Hematopoietic multipotent progenitor cell treated with erythropoietin and hydrocortisone succinate and interleukin-3 and kit ligand, for 6 days (in vitro differentiated cells): ENCODE data around the gene ZFYVE21.
"Not testable (repeated sequence)": the region's sequence is repeated elsewhere in the genome, so short reads cannot be mapped to it uniquely, and the experiment has no call there.

Experiments used
- DNase-seq: peaks from one replicate; pipeline ENCODE4 v3.0.0-alpha.2; 2015

The ZFYVE21 gene

GRCh38 chr14:103772078-103772712 lies 56.6 kb downstream of the ZFYVE21 start:
- DNase-seq = no peak

- DNase-seq = no peak
Measured at GRCh38 chr14:103773521-103773920, 57.9 kb downstream of the ZFYVE21 start.

- DNase-seq = no peak
Measured at GRCh38 chr14:103775506-103775905, 59.9 kb downstream of the ZFYVE21 start.

DNA sequence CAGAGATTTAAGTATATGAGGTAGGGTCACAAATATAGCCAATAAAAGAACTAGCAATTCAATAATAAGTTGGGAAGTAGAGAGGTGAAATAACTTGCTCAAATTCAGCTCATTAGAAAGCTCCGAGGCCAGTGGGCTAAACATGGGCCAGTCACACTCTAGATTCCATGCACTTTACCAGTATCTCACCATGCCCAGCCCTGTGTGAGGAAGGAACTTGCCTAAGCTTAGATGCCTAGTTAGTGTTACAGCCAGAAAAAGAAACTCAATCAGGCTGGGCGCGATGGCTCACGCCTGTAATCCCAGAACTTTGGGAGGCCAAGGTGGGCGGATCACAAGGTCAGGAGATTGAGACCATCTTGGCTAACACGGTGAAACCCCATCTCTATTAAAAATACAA lies 60.7 kb downstream of the ZFYVE21 start:
- not testable (repeated sequence) for DNase-seq

DNA sequence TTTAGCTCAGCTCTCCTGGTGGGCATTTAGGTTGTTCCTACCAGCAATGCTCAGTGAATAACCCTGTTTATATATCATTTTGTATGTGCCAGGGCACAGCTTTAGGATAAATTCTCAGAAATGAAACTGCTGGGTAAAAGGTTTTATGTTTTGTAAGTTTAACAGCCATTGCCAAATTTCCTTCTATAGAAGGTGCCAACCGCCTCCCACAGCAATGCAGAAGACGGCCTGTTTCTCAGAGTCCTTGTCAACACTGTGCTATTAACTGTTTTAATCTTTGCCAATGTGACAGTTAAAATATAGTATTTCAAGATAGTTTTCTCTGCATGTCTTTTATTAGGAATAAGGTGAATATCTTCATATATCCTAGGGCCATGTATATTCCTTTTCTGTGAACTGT lies 66.8 kb downstream of the ZFYVE21 start:
- no peak for DNase-seq
